Karpas-422 (cell line): Measurements from ENCODE around the gene SCYGR8. TPM values are rescaled to one million over a fixed set of nuclear protein-coding genes. Genes with fewer than 3 reads are reported as not detected.

Experiments
- DNase-seq: peaks from one replicate; pipeline ENCODE4 v3.0.0-alpha.2; 2015
- H2AFZ ChIP-seq: fragments of 200-600 bp; sonication (generic); 2 replicates; pipeline ENCODE4 v1.6.1; 2014; ENCODE audit warnings: antibody characterized with exemption, low read length, mixed read lengths
- H3K27ac ChIP-seq: fragments of 200-600 bp; sonication (generic); 2 replicates; pipeline ENCODE4 v1.5.1; 2014; ENCODE audit warnings: mild to moderate bottlenecking, low read length, moderate library complexity
- H3K27me3 ChIP-seq: fragments of 200-600 bp; sonication (generic); 2 replicates; pipeline ENCODE4 v1.6.1; 2014; ENCODE audit warnings: low read length, mixed read lengths
- H3K36me3 ChIP-seq: fragments of 200-600 bp; sonication (generic); 2 replicates; pipeline ENCODE4 v1.6.1; 2014; ENCODE audit warnings: low read length, mixed read lengths; ENCODE audit not compliant: insufficient read depth
- H3K4me1 ChIP-seq: fragments of 200-600 bp; sonication (generic); 2 replicates; pipeline ENCODE4 v1.6.1; 2014; ENCODE audit warnings: mild to moderate bottlenecking, low read length, mixed read lengths
- H3K4me2 ChIP-seq: fragments of 200-600 bp; sonication (generic); 2 replicates; pipeline ENCODE4 v1.6.1; 2014; ENCODE audit warnings: low read length, low read depth, mild to moderate bottlenecking; ENCODE audit not compliant: poor library complexity, severe bottlenecking
- H3K4me3 ChIP-seq: fragments of 200-600 bp; sonication (generic); 2 replicates; pipeline ENCODE4 v1.5.1; 2014; ENCODE audit warnings: mild to moderate bottlenecking, antibody characterized with exemption, low read length, mixed read lengths
- H3K79me2 ChIP-seq: fragments of 200-600 bp; sonication (generic); 2 replicates; pipeline ENCODE4 v1.6.1; 2014; ENCODE audit warnings: mild to moderate bottlenecking, low read length, mixed read lengths
- H3K9ac ChIP-seq: fragments of 200-600 bp; sonication (generic); 2 replicates; pipeline ENCODE4 v1.6.0; 2014; ENCODE audit warnings: low read length
- H3K9me2 ChIP-seq: fragments of 200-600 bp; sonication (generic), shearing (Covaris generic); replicated peaks from 2 replicates; pipeline ENCODE4 v1.6.0; 2014; ENCODE audit warnings: mild to moderate bottlenecking, low read length, moderate library complexity; ENCODE audit not compliant: insufficient read depth
- H3K9me3 ChIP-seq: fragments of 300-700, 200-600 bp; sonication (generic); 2 replicates; pipeline ENCODE4 v1.6.1; 2014; ENCODE audit warnings: low read length, mixed read lengths
- H4K20me1 ChIP-seq: fragments of 200-600 bp; sonication (generic); 2 replicates; pipeline ENCODE4 v1.6.1; 2014; ENCODE audit warnings: mild to moderate bottlenecking, antibody characterized with exemption, low read length, low read depth; ENCODE audit not compliant: insufficient read depth
- total RNA-seq: library from RNA; depleted of rRNA; stranded (reverse); fragments of >200 nt; shearing (Covaris generic); gene quantifications from 2 replicates; pipeline ENCODE4 v1.2.3, GENCODE V29; 2014; ENCODE audit warnings: low replicate concordance; rRNA removed

Gene SCYGR8
- not detected in 2 replicates for total RNA-seq

GRCh38 chr2:227745594-227745993, at the start of gene SCYGR8:
SCYGR8 (plus strand) TSS chr2:227745894; CDS start chr2:227745894, 0 bp downstream.
- Histone ChIP-seq H4K20me1 (no peaks in the 10 kb centered on the region), H3K9ac (no peak within 1 kb of the TSS), H3K36me3 (no peaks in the 10 kb centered on the region), H3K27me3 (no peaks in the 10 kb centered on the region), H3K79me2 (no peaks in the 10 kb centered on the region), H3K4me3 (no peak within 1 kb of the TSS), H3K27ac (no peak within 1 kb of the TSS), H3K9me2 (no peaks in the 10 kb centered on the region), H3K4me1 (no peaks in the 10 kb centered on the region), H2AFZ (no peak within 1 kb of the TSS), H3K9me3 (no peaks in the 10 kb centered on the region), H3K4me2 (no peak within 1 kb of the TSS)
- DNase-seq: no peak

GRCh38 chr2:227696990-227697679, 48.6 kb upstream of the SCYGR8 start:
- Histone ChIP-seq H3K4me1 (no peaks in the 10 kb centered on the region), H3K4me2 (no peak overlapping the region), H2AFZ (no peak overlapping the region), H3K9me2 (no peaks in the 10 kb centered on the region), H3K4me3 (no peak overlapping the region), H3K27ac (no peak overlapping the region), H4K20me1 (no peaks in the 10 kb centered on the region), H3K79me2 (no peaks in the 10 kb centered on the region), H3K36me3 (no peaks in the 10 kb centered on the region), H3K9me3 (no peaks in the 10 kb centered on the region), H3K27me3 (no peaks in the 10 kb centered on the region), H3K9ac (no peak overlapping the region)
- DNase-seq: no peak

- H4K20me1 ChIP-seq: no peaks in the 10 kb centered on the region
- no peaks in the 10 kb centered on the region for H3K9me3 ChIP-seq
- H3K79me2 ChIP-seq: no peaks in the 10 kb centered on the region
- no peak overlapping the region for H2AFZ ChIP-seq
- no peaks in the 10 kb centered on the region for H3K27me3 ChIP-seq
- H3K4me1 ChIP-seq: no peaks in the 10 kb centered on the region
- no peaks in the 10 kb centered on the region for H3K9me2 ChIP-seq
- H3K27ac ChIP-seq: no peak overlapping the region
- H3K4me2 ChIP-seq: no peak overlapping the region
- no peaks in the 10 kb centered on the region for H3K36me3 ChIP-seq
- no peak for DNase-seq
- H3K9ac ChIP-seq: no peak overlapping the region
- no peak overlapping the region for H3K4me3 ChIP-seq
Measured at GRCh38 chr2:227701556-227701955, 44.1 kb upstream of the SCYGR8 start.

- H3K27me3 ChIP-seq: no peaks in the 10 kb centered on the region
- no peak overlapping the region for H3K4me2 ChIP-seq
Measured at GRCh38 chr2:227703280-227703732, 42.4 kb upstream of the SCYGR8 start.

GRCh38 chr2:227703961-227704360, 41.7 kb upstream of the SCYGR8 start:
- Histone ChIP-seq H3K4me2 (no peak overlapping the region), H3K27me3 (no peaks in the 10 kb centered on the region), H4K20me1 (no peaks in the 10 kb centered on the region), H3K36me3 (no peaks in the 10 kb centered on the region), H3K4me1 (no peaks in the 10 kb centered on the region), H3K9me2 (no peaks in the 10 kb centered on the region), H3K9me3 (no peaks in the 10 kb centered on the region), H3K9ac (no peak overlapping the region), H3K79me2 (no peaks in the 10 kb centered on the region), H3K27ac (no peak overlapping the region), H3K4me3 (no peak overlapping the region), H2AFZ (no peak overlapping the region)
- DNase-seq: no peak

More at GRCh38 chr2:227703280-227703732, 42.4 kb upstream of the SCYGR8 start:
- Histone ChIP-seq H3K4me1 (no peaks in the 10 kb centered on the region), H3K27ac (no peak overlapping the region), H2AFZ (no peak overlapping the region), H4K20me1 (no peaks in the 10 kb centered on the region), H3K36me3 (no peaks in the 10 kb centered on the region), H3K79me2 (no peaks in the 10 kb centered on the region), H3K9ac (no peak overlapping the region), H3K9me3 (no peaks in the 10 kb centered on the region), H3K9me2 (no peaks in the 10 kb centered on the region), H3K4me3 (no peak overlapping the region)
- DNase-seq: no peak

- Histone ChIP-seq H3K9ac (no peak overlapping the region), H3K4me2 (no peak overlapping the region), H3K9me2 (no peaks in the 10 kb centered on the region), H3K4me3 (no peak overlapping the region), H3K4me1 (no peaks in the 10 kb centered on the region), H3K9me3 (no peaks in the 10 kb centered on the region), H2AFZ (no peak overlapping the region), H3K36me3 (no peaks in the 10 kb centered on the region), H3K27me3 (no peaks in the 10 kb centered on the region), H3K79me2 (no peaks in the 10 kb centered on the region), H3K27ac (no peak overlapping the region), H4K20me1 (no peaks in the 10 kb centered on the region)
- DNase-seq: no peak
Measured at GRCh38 chr2:227706859-227707258, 38.8 kb upstream of the SCYGR8 start.

- Histone ChIP-seq H4K20me1 (no peaks in the 10 kb centered on the region), H3K9me2 (no peaks in the 10 kb centered on the region), H3K4me3 (no peak overlapping the region), H3K79me2 (no peaks in the 10 kb centered on the region), H2AFZ (no peak overlapping the region), H3K9me3 (no peaks in the 10 kb centered on the region), H3K36me3 (no peaks in the 10 kb centered on the region), H3K27ac (no peak overlapping the region), H3K9ac (no peak overlapping the region), H3K4me1 (no peaks in the 10 kb centered on the region), H3K27me3 (no peaks in the 10 kb centered on the region), H3K4me2 (no peak overlapping the region)
- no peak for DNase-seq
Measured at GRCh38 chr2:227707390-227707789, 38.3 kb upstream of the SCYGR8 start.

GRCh38 chr2:227710986-227711385, 34.7 kb upstream of the SCYGR8 start:
- Histone ChIP-seq H3K27me3 (no peaks in the 10 kb centered on the region), H3K4me2 (no peak overlapping the region), H4K20me1 (no peaks in the 10 kb centered on the region), H3K9me2 (no peaks in the 10 kb centered on the region), H3K4me3 (no peak overlapping the region), H3K79me2 (no peaks in the 10 kb centered on the region), H3K36me3 (no peaks in the 10 kb centered on the region), H3K9ac (no peak overlapping the region), H3K9me3 (no peaks in the 10 kb centered on the region), H3K27ac (no peak overlapping the region), H3K4me1 (no peaks in the 10 kb centered on the region), H2AFZ (no peak overlapping the region)
- DNase-seq: no peak
